K562 (cell line): ENCODE measurements around the gene NKG7. TPM values are rescaled to one million over a fixed set of nuclear protein-coding genes. Genes with fewer than 3 reads are reported as not detected.

Source experiments
- BRF2 ChIP-seq: IDR thresholded peaks from 3 replicates; pipeline ENCODE4 v1.6.1; 2011; ENCODE audit warnings: borderline replicate concordance, mild to moderate bottlenecking; ENCODE audit not compliant: insufficient read length, insufficient read depth
- CHD1 ChIP-seq: fragments of 200-600 bp; sonication (generic); IDR thresholded peaks from one replicate; pipeline ENCODE4 v1.6.1; 2012; ENCODE audit warnings: mild to moderate bottlenecking, moderate library complexity, low read length, inconsistent platforms
- CREB1 ChIP-seq, 2 experiments: sonication (generic) in 1 of 2; formaldehyde crosslinking in 1 of 2; IDR thresholded peaks; 2 replicates each; pipeline versions ENCODE4 v1.6.1 to v1.8.0; 2012 to 2022; ENCODE audit warnings: inconsistent platforms in 1 of 2, mild to moderate bottlenecking in 1 of 2, missing genetic modification reagents in 1 of 2, moderate library complexity in 1 of 2
- GATAD2B ChIP-seq: fragments of 450-650 bp; IDR thresholded peaks from 2 replicates; pipeline ENCODE4 v1.6.1; 2017; ENCODE audit warnings: mild to moderate bottlenecking, borderline replicate concordance
- MAZ ChIP-seq, 2 experiments: fragments of 450-650 bp in 1 of 2; sonication (generic) in 1 of 2; formaldehyde crosslinking; IDR thresholded peaks in 1 of 2; conservative IDR thresholded peaks in 1 of 2; 2 replicates each; pipeline versions ENCODE4 v1.4.0 to v1.5.0; 2020; ENCODE audit warnings: mild to moderate bottlenecking in 1 of 2, missing genetic modification reagents in 1 of 2
- NR2C1 ChIP-seq, 2 experiments: fragments of 450-650 bp; IDR thresholded peaks; 2 replicates each; pipeline ENCODE4 v1.6.1; 2017; ENCODE audit warnings: mild to moderate bottlenecking in 2 of 2, antibody characterized with exemption in 1 of 2, inconsistent platforms in 1 of 2, missing compliant biosample characterization in 1 of 2, missing genetic modification characterization in 1 of 2
- PCBP2 ChIP-seq: fragments of 200-400 bp; formaldehyde crosslinking; IDR thresholded peaks from 2 replicates; pipeline ENCODE4 v1.6.1; 2018; ENCODE audit warnings: low read length, low read depth, mild to moderate bottlenecking, moderate library complexity; ENCODE audit not compliant: poor library complexity, severe bottlenecking
- POLR2H ChIP-seq: IDR thresholded peaks from 2 replicates; pipeline ENCODE4 v1.6.1; 2016; ENCODE audit warnings: missing genetic modification characterization, low read depth, mild to moderate bottlenecking, control low read depth, missing compliant biosample characterization, moderate library complexity
- REST ChIP-seq, 2 experiments: fragments of 450-650 bp; formaldehyde crosslinking in 1 of 2; IDR thresholded peaks; 2 replicates each; pipeline versions ENCODE4 v1.4.0 to v1.6.1; 2014 to 2020; ENCODE audit warnings: mild to moderate bottlenecking in 2 of 2, borderline replicate concordance in 1 of 2, low read depth in 1 of 2
- SMAD1 ChIP-seq: fragments of 150-350 bp; IDR thresholded peaks from 2 replicates; pipeline ENCODE4 v1.6.1; 2014; ENCODE audit warnings: low read length, low read depth; ENCODE audit not compliant: partially characterized antibody
- XRCC3 ChIP-seq: fragments of 450-650 bp; IDR thresholded peaks from 2 replicates; pipeline ENCODE4 v1.6.1; 2017; ENCODE audit warnings: mild to moderate bottlenecking, moderate library complexity
- ZNF75A ChIP-seq: fragments of 450-650 bp; formaldehyde crosslinking; IDR thresholded peaks from 2 replicates; pipeline ENCODE4 v1.4.0; 2020; ENCODE audit warnings: mild to moderate bottlenecking
- polyA plus RNA-seq, 8 experiments: library from polyadenylated mRNA; depleted of rRNA in 4 of 8; stranded (reverse) in 5 of 8; unstranded in 3 of 8; fragments of >200 nt; fragmentation: Nextera tagmentation in 2 of 8; fragmentation: Illumina TruSeq in 1 of 8; extraction: Ambion mirVana in 2 of 8; extraction: Trizol in 1 of 8; gene quantifications; 2 replicates each; pipeline versions ENCODE4 v1.2.1 to v1.2.3, GENCODE V29; 2011 to 2014; ENCODE audit warnings: inconsistent platforms in 1 of 8, missing spikeins in 1 of 8
- total RNA-seq, 7 experiments: library from RNA; depleted of rRNA in 6 of 7; stranded (reverse); fragments of >200 nt in 6 of 7; fragmentation: Illumina TruSeq in 2 of 7; extraction: Trizol in 2 of 7; gene quantifications; 2 replicates each; pipeline versions ENCODE4 v1.2.1 to v1.2.3, GENCODE V29; 2011 to 2021; ENCODE audit warnings: low replicate concordance in 1 of 7

Gene NKG7
- total and polyA plus RNA-seq, 9 of the 15 experiments (the other 6 are each of a cell fraction or from before 2014, with no cell fraction given) = 0.30 to 0.70 (median 0.51) TPM; not detected in 2

GRCh38 chr19:51339687-51340656, 32.5 kb downstream of the NKG7 start (continued):
- peak; percentile 86 for TF ChIP-seq REST (IDR thresholded peaks at IDR 0.05; ENCODE audit: borderline replicate concordance)
- no peak; the same call in none of the 2 replicates for TF ChIP-seq REST (CRISPR knock-in tag; IDR thresholded peaks at IDR 0.05; ENCODE audit: low read depth)
- no peak for TF ChIP-seq XRCC3
- no peak for TF ChIP-seq NR2C1 (IDR thresholded peaks at IDR 0.05)
- 0 out of 2 replicates have a peak, but pooled peaks have one; percentile 7 for TF ChIP-seq NR2C1 (tag; IDR thresholded peaks at IDR 0.05)
- TF ChIP-seq PCBP2 = no peak
- TF ChIP-seq GATAD2B = peak; percentile 97
- TF ChIP-seq POLR2H (tag) = peak; percentile 92
- TF ChIP-seq CHD1 = peak; percentile 53
- no peak for TF ChIP-seq BRF2
- TF ChIP-seq MAZ (CRISPR knock-in tag; conservative IDR thresholded peaks at IDR 0.05 in 1 of 2, IDR thresholded peaks at IDR 0.05 in 1 of 2) = peak; percentile 62 to 81
- TF ChIP-seq SMAD1 = peak; percentile 15
- TF ChIP-seq CREB1 (IDR thresholded peaks at IDR 0.05) = peak; percentile 47
- TF ChIP-seq CREB1 (CRISPR knock-in tag; IDR thresholded peaks at IDR 0.05) = peak; percentile 88
- no peak for TF ChIP-seq ZNF75A
